ENCODE results near the gene SYNGR3. TPM values are rescaled to one million over a fixed set of nuclear protein-coding genes. Genes with fewer than 3 reads are reported as not detected.

The SYNGR3 gene
- polyA plus RNA-seq, 1 donor from 2014 or later = 61.0 TPM

GRCh38 chr16:1947369-1947670, 42.5 kb upstream of the SYNGR3 start:
- H4K20me1 ChIP-seq (ENCODE audit: insufficient read depth) = no peaks in the 10 kb centered on the region
- H3K4me2 ChIP-seq (ENCODE audit: low read length) = no peak overlapping the region
- H3K79me2 ChIP-seq (replicated peaks; ENCODE audit: insufficient read depth, low read length) = no peaks in the 10 kb centered on the region
- H3K36me3 ChIP-seq (ENCODE audit: insufficient read depth, low read length) = no peaks in the 10 kb centered on the region
- H3K4me3 ChIP-seq (ENCODE audit: low read length) = no peak overlapping the region
- TF ChIP-seq MXI1 (conservative IDR thresholded peaks at IDR 0.05; ENCODE audit: poor library complexity, severe bottlenecking) (no peak), CTCF (IDR thresholded peaks at IDR 0.05; ENCODE audit: poor library complexity, severe bottlenecking) (no peak), TAF1 (IDR thresholded peaks at IDR 0.05; ENCODE audit: low read depth) (no peak), EP300 (conservative IDR thresholded peaks at IDR 0.05; ENCODE audit: poor library complexity, severe bottlenecking) (no peak), EZH2 (IDR thresholded peaks at IDR 0.05; ENCODE audit: borderline replicate concordance, insufficient read depth, low read length, poor library complexity, severe bottlenecking) (no peak), SMC3 (conservative IDR thresholded peaks at IDR 0.05; ENCODE audit: poor library complexity) (no peak), RAD21 (conservative IDR thresholded peaks at IDR 0.05) (no peak), POLR2AphosphoS5 (IDR thresholded peaks at IDR 0.05) (no peak), REST (IDR thresholded peaks at IDR 0.05; ENCODE audit: borderline replicate concordance) (no peak)
- no peak overlapping the region for H3K9ac ChIP-seq (ENCODE audit: low read length)
- H3K27ac ChIP-seq (ENCODE audit: low read length) = no peak overlapping the region
- no peaks in the 10 kb centered on the region for H3K9me3 ChIP-seq (ENCODE audit: low read length)
- no peak overlapping the region for H2AFZ ChIP-seq (ENCODE audit: low read depth, low read length)
- no peaks in the 10 kb centered on the region for H3K9me2 ChIP-seq (ENCODE audit: insufficient read depth, low read length)
- H3F3A ChIP-seq (ENCODE audit: insufficient read depth, low read length, poor library complexity, severe bottlenecking) = no peaks in the 10 kb centered on the region
- no peaks in the 10 kb centered on the region for H3K27me3 ChIP-seq (ENCODE audit: insufficient read depth, low read depth, low read length)

GRCh38 chr16:1949507-1949906, 40.3 kb upstream of the SYNGR3 start:
- no peak overlapping the region for H2AFZ ChIP-seq (ENCODE audit: low read depth, low read length)
- H3K36me3 ChIP-seq (ENCODE audit: insufficient read depth, low read length) = no peaks in the 10 kb centered on the region
- H4K20me1 ChIP-seq (ENCODE audit: insufficient read depth) = no peaks in the 10 kb centered on the region
- no peak overlapping the region for H3K27ac ChIP-seq (ENCODE audit: low read length)
- H3K79me2 ChIP-seq (replicated peaks; ENCODE audit: insufficient read depth, low read length) = no peaks in the 10 kb centered on the region
- no peak overlapping the region for H3K4me2 ChIP-seq (ENCODE audit: low read length)
- H3K9me3 ChIP-seq (ENCODE audit: low read length) = no peaks in the 10 kb centered on the region
- no peak overlapping the region for H3K9ac ChIP-seq (ENCODE audit: low read length)
- H3K27me3 ChIP-seq (ENCODE audit: insufficient read depth, low read depth, low read length) = no peaks in the 10 kb centered on the region
- H3K9me2 ChIP-seq (ENCODE audit: insufficient read depth, low read length) = no peaks in the 10 kb centered on the region
- TF ChIP-seq RAD21 (conservative IDR thresholded peaks at IDR 0.05) (no peak), EZH2 (IDR thresholded peaks at IDR 0.05; ENCODE audit: borderline replicate concordance, insufficient read depth, low read length, poor library complexity, severe bottlenecking) (no peak), SMC3 (conservative IDR thresholded peaks at IDR 0.05; ENCODE audit: poor library complexity) (no peak), CTCF (IDR thresholded peaks at IDR 0.05; ENCODE audit: poor library complexity, severe bottlenecking) (no peak), POLR2AphosphoS5 (IDR thresholded peaks at IDR 0.05) (no peak), MXI1 (conservative IDR thresholded peaks at IDR 0.05; ENCODE audit: poor library complexity, severe bottlenecking) (no peak), TAF1 (IDR thresholded peaks at IDR 0.05; ENCODE audit: low read depth) (no peak), REST (IDR thresholded peaks at IDR 0.05; ENCODE audit: borderline replicate concordance) (no peak), EP300 (conservative IDR thresholded peaks at IDR 0.05; ENCODE audit: poor library complexity, severe bottlenecking) (no peak)
- H3F3A ChIP-seq (ENCODE audit: insufficient read depth, low read length, poor library complexity, severe bottlenecking) = no peaks in the 10 kb centered on the region
- no peak overlapping the region for H3K4me3 ChIP-seq (ENCODE audit: low read length)
